Stimulated activated CD8-positive, alpha-beta memory T cell treated with anti-CD3 and anti-CD28 coated beads, Interleukin-7, amount 100 ng/mL, for 1 hour (primary cell): ENCODE measurements around the gene SLC25A43.
"Not testable (repeated sequence)": the region's sequence is repeated elsewhere in the genome, so short reads cannot be mapped to it uniquely, and the experiment has no call there.

Source experiments
- DNase-seq, 2 donors: peaks; one replicate each; pipeline ENCODE4 v3.0.0-alpha.2; 2020; ENCODE audit warnings: low read depth in 2 of 2

SLC25A43 gene

DNA sequence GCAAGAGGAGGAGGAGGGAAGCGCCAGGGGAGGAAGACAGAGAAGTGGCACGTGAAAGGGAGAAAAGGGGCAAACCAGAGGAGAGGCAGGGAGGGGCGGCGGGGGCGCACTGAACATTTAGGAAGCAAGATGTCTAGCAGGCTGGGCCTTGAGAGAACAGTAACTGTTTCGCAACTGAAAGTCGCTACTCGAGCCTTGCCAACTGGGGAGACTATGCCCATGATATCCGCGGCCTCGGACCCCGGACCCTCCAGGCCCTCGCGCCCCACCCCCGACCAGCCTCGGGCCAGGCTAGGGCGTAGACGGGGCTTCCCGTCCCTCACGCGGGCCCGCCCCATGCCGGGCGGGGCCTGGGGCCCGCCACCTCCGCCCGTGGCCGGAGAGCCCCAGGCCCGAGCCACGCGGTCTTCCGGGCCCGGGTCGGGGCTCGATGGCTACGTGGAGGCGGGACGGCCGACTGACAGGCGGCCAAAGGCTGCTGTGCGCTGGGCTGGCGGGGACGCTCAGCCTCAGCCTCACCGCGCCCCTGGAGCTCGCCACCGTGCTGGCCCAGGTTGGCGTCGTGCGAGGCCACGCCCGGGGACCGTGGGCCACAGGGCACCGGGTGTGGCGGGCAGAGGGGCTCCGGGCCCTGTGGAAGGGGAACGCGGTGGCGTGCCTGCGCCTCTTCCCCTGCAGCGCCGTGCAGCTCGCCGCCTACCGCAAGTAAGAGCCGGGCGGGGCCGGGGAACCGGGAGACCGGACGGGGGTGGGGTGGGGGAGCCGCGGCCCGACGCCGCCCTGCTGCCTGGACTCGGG, at the start of gene SLC25A43:
SLC25A43 (plus strand) TSS at position 363 of the 798 bp plus-strand sequence; CDS start at position 431, 68 bp downstream.
- DNase-seq = no peak

DNA sequence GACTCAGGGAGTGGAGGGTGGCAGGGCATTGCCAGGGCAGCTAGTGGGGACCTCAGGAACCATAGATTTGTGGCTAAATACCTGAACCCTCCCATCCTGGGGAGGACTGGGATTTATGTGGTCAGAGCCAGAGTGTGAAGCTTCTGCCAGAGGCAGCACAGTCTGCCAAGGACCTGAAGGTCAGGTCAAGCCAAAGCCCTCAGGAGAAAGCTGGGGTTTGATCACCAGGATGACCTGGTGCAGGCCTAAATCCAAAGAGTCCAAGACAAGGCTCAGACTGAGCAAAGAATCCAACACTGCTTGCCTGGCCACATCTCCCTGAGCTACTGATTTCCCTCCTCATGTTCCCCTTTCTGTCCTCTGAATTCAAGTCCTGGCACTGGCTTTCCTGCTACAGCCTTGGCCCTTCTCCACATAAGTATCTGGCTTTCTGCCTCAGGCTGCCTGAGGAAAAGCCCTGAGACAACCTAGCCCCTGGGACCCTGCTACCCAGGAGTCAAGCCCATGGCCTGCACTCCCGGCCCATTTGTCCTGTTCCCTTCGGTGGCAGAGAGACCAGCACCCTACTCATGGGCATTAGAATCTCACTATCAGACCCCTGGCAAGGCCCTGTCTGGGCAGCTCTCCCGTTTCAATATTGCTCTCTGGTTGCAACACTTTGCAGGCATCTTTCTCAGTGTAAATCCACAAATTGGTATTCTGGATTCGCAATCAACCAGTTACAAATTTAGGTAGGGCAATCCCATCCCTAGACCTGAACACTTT, 39.3 kb upstream of the SLC25A43 start:
- DNase-seq = no peak

DNA sequence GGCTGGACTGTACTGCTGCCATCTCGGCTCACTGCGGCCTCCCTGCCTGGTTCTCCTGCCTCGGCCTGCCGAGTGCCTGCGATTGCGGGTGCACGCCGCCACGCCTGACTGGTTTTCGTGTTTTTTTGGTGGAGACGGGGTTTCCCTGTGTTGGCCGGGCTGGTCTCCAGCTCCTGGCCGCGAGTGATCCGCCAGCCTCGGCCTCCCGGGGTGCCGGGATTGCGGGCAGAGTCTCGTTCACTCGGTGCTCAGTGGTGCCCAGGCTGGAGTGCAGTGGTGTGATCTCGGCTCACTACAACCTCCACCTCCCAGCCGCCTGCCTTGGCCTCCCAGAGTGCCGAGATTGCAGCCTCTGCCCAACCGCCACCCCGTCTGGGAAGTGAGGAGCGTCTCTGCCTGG, 37.7 kb upstream of the SLC25A43 start:
- DNase-seq = not testable (repeated sequence)

DNA sequence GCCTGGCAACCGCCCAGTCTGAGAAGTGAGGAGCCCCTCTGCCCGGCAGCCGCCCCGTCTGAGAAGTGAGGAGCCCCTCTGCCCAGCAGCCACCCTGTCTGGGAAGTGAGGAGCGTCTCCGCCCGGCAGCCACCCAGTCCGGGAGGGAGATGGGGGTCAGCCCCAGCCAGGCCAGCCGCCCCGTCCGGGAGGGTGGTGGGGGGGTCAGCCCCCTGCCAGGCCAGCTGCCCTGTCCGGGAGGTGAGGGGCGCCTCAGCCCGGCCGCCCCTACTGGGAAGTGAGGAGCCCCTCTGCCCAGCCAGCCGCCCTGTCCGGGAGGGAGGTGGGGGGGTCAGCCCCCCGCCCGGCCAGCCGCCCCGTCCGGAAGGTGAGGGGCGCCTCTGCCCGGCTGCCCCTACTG, 37.1 kb upstream of the SLC25A43 start:
- DNase-seq = not testable (repeated sequence)

DNA sequence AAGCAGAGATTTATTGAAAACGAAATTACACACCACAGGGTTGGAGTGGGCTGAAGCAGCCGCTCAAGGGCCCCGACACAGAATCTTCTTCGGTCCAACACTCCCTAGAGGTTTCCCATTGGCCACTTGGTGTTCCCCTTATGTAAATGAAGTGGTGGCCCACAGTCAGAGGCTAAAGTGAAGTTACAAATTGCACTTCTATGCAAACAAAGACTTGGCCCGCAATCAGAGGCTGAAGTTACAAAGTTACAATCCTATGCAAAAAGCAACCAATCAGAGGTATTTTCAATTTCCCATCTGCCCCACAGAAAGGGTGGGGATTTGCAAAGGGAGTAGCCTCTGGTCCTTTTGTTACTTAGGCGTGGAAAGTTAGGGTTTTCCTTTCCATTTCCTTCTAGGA, 35.7 kb upstream of the SLC25A43 start:
- DNase-seq = no peak

DNA sequence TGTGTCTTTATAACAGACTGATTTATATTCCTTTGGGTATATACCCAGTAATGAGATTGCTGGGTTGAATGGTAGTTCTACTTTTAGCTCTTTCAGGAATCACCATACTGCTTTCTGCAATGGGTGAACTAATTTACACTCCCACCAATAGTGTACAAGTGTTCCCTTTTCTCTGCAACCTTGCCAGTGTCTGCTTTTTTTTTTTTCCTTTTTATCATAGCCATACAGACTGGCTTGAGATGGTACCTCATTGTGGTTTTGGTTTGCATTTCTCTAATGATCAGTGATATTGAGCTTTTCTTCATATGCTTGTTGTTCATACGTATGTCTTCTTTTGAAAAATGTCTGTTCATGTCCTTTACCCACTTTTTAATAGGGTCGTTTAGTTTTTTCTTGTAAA, 27.3 kb upstream of the SLC25A43 start:
- DNase-seq = not testable (repeated sequence)

DNA sequence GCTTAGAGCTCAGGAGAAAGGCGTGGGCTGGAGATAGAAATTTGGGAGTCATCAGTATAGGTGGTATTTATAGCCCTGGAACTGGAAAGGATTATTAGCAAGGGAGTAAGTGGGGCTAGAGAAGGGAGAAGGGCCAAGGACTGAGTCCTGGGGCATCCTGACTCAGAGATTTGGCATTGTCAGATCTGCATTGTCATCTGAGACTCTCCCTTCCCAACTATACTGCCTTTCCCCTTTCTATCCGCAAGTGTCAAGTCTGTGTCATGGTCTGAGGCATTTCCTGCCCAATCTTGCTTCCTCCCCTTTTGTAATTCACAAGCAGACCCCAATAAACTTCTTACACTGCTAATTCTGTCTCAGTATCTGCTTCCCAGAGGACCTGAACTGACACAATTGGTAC, 24.4 kb upstream of the SLC25A43 start:
- no peak for DNase-seq

DNA sequence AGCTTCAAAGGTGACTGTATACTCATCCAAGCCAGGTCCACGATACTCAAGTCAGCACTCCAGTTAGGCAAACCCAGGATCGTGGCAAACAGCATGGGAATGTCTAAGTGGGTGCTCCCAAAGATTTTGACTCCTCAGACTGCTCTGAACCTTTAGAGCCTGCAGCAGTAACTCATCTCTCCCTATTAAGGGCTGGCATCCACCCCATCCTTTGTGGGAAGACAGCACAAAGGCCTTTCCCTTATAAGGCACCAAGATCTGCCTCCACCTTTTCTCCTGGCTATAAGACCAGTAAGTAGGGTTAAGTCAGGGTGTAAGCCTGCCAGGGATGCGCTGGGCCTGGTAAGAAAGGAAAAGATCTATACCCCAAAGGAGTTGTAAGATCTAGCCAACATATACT, 23.6 kb upstream of the SLC25A43 start:
- no peak for DNase-seq

DNA sequence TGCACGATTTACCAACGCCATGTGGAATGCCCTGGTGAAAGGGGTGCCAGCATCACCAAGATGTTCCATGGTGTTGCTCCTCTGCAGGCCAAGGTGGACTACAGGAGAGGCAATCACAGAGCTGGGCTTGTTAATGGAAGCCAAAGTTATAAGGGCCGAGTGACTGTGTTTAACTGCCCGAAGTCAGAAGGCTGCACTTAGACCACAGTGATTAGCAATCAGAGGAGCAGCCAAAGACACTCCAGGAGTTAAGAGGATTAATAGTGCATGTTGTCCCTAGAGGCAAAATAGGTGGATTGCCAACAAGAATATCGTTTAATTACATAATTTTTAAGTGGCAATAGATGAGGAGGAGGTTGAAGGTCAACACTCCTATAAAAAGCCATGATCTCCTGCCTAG, 22.8 kb upstream of the SLC25A43 start:
- no peak for DNase-seq

DNA sequence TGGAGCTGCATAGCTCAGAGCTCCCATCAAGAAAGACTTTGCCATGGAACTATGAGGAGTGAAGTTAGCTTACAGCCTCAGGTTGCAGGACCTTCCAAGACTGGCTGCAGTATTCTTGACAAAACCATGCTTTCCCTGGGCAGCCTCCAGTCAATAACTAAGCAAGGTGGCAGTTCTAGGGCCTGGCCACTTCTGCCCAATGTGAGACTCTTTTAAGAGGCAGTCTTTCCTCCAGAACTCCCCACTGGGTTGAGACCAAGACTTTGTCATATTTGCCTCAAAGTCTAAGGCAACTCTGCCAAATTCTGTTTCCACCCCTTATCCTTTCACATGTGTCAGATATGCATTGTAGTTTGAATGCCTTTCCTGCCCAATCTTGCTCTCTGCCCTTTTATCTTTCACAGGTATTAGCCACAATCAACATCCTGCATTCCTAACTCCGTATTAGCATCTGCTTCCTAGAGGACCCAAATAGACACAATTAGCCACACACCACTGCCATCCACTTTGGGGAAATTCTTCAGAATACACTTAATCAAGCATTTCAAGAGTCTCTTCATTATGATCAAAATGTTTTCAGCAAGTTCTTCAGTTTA, 17.7 kb upstream of the SLC25A43 start:
- no peak for DNase-seq

DNA sequence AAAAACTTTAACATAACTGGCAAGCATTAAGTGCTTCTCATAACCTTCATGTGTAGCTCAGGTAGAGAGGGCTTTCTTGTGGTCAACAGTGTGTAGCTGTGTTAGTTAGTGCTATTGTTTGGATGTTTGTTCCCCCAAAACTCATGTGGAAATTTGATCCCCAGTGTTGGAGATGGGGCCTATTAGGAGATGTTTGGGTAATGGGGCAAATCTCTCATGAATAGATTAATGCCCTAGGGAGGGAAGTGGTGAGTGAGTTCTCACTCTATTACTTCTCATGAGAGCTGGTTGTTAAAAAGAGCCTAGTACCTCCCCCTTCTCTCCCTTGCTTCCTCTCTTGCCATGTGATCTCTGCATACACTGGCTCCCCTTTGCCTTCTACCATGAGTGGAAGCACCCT, 16.5 kb upstream of the SLC25A43 start:
- no peak for DNase-seq

DNA sequence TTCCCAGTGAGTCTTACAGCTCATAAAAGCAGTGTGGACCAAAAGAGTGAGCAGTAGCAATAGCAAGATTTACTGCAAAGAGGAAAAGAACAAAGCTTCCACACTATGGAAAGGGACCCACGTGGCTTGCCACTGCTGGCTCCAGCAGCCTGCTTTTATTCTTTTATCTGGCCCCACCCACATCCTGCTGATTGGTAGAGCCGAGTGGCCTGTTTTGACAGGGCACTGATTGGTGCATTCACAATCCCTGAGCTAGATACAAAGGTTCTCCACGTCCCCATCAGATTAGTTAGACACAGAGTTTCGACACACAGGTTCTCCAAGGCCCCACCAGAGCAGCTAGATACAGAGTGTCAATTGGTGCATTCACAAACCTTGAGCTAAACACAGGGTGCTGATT, 12.5 kb upstream of the SLC25A43 start:
- not testable (repeated sequence) for DNase-seq

DNA sequence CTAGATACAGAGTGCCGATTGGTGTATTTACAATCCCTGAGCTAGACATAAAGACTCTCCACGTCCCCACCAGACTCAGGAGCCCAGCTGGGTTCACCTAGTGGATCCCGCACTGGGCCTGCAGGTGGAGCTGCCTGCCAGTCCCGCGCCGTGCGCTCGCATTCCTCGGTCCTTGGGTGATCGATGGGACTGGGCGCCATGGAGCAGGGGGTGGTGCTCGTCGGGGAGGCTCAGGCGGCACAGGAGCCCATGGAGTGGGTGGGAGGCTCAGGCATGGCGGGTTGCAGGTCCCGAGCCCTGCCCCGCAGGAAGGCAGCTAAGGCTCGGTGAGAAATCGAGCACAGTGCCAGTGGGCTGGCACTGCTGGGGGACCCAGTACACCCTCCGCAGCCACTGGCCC, 11.7 kb upstream of the SLC25A43 start:
- not testable (repeated sequence) for DNase-seq

DNA sequence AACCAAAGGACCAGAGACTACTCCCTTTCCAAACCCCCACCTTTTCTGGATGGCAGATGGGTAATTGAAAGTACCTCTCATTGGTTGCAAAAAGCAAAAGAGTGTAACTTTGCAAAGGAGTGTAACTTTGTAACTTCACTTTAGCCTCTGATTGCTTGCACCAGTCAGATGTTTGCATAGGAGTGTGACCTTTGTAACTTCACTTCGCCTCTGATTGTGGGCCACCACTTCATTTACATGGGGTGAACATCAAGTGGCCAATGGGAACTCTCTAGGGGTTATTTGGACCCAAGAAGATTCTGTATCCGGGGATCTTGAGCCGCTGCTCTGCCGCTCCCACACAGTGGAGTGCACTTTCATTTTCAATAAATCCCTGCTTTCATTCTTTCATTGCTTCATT, 9.9 kb upstream of the SLC25A43 start:
- DNase-seq = no peak

DNA sequence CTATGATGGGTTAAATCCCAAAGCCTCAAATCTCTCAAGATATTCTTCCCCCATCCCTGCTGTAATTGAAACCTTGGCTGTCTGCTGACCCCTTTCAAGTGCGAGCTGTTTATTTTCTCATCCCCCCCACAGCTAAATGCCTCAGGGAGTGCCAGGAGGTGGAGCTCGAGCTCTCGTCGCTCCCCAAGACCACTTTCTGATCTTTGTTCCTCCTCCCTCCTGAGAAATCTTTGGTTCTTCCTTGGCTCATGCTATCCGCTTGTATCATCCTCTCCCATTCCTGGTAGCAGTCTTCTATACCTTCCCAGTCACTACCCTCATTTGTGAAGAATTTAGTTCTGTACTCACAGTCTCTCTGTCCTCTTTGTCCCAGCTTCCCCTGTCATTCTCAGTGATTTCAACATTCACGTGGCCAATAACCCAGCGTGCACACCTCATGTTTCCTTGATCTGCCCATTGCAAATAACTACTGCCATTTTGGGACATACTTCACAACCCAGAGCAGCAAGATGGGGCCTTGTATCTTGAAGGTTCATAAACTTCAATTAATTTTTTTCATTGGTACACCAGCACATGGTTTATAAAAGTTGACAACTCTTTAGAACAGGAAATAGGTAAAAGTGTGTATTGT, 9.2 kb upstream of the SLC25A43 start:
- DNase-seq = no peak

DNA sequence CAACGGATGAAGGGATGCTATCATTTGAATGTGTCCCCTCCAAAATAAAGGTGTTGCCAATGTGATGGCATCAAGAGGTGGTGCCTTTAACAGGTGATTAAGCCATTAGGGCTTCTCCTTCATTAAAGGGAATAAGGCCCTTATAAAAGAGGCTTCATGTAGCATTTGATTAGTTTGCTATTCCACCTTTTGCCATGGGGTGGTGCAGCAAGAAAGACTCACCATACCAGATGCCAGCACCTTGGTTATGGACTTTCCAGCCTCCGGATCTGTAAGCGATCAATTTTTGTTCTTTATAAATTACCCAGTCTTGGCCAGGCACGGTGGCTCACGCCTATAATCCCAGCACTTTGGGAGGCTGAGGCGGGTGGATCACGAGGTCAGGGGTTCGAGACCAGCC, 7.9 kb upstream of the SLC25A43 start:
- no peak for DNase-seq

DNA sequence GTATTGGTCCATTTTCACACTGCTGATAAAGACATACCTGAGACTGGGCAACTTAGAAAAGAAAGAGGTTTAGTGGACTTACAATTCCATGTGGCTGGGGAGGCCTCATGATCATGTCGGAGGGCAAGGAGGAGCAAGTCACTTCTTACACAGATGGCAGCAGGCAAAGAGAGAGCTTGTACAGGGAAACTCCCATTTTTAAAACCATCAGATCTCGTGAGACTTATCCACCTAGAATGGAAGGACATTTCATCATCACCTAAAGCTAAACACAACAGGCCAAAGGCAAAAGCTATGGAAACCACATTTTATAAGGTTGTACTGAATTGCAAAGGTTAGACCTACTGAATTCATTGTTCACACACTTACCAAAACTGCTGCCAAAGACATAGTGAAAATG, 6.0 kb upstream of the SLC25A43 start:
- DNase-seq = no peak

DNA sequence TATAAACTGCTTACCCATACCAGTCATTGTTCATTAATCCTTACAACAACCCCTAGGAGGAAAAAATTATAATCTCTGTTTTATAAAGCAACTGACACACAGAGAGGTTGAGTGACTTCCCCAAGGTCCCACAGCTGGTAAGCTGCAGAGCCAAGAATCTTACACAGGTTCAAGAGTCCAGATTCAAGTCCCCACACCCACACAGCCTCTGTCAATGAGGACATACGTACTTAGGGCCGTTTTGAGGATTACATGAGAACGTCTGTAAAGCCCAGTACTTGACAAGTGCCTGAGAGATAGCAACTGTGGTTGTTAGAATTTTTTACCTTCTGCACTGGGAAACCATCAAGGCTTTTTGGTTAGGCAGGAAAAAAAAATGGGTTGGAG, 556 bp upstream of the SLC25A43 start:
- DNase-seq = no peak

DNA sequence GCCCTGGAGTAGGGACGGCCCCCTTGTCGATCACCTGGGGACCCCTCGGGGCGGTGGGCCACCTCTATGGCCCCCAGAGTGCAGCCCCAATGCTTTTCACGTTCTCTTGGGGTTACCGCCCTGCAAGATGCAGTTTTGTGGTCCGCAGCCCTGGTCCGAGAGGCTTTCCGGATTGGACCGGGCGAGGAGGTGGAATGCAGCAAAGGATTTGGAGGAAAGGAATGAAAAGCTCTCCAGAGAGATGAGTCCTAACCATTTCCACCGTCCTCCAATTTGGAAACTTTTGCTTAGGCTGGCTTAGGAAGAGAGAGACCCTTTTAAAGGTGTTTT, 601 bp downstream of the SLC25A43 start:
- DNase-seq = no peak

DNA sequence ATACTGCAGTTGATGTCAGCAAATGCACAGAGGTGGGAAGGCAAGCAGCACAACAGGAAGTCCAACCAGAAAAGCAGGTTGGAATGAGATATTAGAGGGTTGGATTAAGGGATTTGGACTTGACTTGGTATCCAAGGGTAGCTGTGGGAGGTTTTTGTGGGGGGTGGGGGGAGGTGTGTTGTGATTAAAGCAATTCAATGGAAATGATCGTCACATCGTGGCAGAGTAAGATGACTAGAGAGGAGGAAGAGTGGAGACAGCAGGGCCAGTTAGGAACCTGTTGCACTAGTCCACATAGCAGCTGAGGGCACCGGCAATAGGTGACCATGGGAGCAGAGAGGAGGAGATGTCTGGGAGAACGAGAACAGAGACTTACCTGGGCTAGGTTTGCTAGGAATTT, 2.4 kb downstream of the SLC25A43 start:
- DNase-seq = no peak

DNA sequence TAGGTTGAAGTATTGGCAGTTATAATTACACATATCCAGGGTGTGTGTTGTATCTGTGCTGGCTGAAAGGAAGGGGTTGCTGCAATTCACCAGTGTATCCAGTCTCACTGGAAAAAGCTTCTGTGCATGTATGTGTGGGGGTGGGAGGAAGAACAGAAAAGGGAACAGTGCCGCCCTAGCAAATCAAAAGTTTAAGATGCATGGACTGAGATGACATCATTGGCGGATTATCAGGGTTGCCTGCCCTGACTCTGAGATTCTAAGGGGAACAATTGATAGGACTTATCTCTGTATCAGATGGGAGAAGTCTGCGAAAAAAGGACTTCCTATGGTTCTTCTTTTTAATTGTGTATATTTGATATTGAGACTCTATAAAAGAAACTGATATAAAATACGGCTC, 3.5 kb downstream of the SLC25A43 start:
- DNase-seq = no peak

DNA sequence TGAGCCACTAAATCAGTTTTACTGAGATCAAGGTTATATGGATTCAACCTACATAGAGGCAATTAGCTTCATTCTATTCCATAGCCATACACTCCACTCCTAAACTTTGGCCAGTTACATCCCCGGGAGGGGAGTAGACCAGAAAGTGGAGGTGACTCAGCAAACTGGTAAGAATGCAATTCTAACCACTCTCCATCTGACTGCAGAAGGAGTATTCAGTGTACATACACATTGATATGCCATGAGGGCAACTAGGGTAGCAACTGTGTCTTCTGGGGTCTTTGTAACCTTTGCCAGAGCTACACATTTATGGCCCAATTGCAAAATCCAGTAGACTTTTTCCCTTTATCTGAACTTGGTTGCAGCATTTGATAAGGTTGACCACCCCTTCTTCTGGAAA, 7.6 kb downstream of the SLC25A43 start:
- no peak for DNase-seq

DNA sequence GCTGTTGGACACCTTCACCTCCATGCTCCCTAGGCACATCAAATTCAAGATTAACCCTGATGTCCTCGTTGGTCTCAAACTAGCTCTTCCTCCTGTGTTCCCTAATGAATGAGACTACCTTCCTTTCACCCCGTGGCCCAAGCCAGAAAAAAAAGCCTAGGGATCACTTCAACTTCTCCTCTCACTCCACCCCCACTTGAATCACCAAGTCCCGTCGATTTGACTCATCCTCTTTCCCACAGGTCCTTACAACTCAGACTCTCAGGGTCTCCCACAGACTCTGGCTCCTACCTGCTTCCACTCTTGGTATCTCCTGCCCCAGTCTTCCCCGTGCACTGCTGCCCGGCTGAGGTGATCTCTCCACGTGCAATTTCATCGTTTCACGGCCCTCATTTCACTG, 8.5 kb downstream of the SLC25A43 start:
- DNase-seq = no peak
